GM18526 (cell line): ENCODE data around the gene CITED1.

ENCODE experiments used
- POLR2A ChIP-seq: IDR thresholded peaks from 3 replicates; pipeline ENCODE4 v1.6.1; 2011; ENCODE audit not compliant: insufficient read length; ENCODE audit errors: extremely low read depth

Gene CITED1

DNA sequence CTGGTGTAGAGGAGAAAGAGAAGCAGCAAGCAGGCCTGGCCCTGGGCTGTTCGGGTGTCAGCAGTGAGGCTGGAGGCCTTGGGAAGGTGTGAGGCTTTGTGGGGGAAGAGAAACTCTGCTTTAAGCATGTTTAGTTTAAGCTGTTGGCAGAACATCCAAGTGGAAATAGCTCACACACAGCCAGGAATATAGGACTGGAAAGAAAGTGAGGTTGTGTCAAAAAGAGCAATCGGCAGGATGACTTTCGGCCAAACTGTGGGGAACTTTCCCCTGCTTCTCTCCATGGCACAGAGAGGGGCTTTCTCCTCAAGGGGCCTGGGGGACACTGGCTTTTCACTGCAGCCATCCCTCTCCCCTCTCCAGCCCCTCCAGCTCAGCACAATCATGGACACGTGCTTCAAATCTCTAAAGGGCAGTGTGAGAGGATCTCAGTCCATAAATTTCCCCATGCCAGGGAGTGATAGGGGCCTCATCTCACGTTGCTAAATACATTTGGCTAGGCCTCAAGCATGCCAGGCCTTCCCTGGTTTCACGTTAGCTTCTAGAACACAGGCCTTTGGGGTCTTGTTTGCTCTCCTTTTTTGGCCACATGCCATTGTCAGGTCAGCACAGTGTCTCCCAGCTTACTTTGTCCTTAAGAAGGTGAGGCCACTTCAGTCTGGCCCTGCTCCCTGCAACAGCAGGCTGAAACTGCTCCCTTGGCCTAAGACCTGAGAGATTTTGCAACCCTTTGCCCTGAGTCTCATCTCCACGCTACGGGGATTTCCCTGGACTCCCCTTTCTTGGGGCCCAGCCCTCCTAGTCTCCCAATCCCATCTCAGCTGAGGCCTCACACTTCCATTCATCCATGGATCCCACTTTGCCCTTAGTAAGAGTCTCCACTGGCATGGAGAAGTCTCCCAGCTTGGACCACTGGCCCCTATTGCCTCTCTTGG, 8.3 kb upstream of the CITED1 start:
- TF ChIP-seq POLR2A: no peak

DNA sequence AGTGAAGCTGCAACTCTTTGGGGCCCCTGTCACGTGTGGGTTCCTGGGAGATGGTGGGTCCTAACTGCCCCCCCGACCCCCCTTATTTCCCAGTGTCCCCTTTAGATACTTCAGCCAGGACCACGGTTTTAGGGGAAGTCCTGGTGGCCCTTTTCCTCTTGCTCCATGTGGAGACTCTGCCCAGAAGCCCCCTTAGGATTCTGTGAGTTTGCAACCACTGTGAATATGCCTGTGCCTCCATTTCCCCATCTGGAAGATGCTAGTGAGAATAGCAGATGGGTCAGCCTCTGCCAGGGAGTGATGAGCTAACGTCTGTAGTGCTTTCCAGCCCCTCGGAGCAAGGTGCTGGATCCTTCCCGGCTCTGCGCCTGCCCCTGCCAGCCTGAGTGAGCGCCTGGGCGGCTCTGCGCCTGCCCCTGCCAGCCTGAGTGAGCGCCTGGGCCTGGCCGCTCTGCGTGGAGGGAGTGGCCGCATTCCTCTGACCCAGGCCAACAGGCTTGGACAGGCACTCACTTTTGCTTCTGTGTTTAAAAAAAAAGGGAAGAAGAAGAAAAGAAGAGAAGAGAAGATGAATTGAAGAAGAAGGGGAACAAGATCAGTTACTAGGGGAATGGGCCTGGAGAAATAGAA, 6.7 kb upstream of the CITED1 start:
- TF ChIP-seq POLR2A: no peak

DNA sequence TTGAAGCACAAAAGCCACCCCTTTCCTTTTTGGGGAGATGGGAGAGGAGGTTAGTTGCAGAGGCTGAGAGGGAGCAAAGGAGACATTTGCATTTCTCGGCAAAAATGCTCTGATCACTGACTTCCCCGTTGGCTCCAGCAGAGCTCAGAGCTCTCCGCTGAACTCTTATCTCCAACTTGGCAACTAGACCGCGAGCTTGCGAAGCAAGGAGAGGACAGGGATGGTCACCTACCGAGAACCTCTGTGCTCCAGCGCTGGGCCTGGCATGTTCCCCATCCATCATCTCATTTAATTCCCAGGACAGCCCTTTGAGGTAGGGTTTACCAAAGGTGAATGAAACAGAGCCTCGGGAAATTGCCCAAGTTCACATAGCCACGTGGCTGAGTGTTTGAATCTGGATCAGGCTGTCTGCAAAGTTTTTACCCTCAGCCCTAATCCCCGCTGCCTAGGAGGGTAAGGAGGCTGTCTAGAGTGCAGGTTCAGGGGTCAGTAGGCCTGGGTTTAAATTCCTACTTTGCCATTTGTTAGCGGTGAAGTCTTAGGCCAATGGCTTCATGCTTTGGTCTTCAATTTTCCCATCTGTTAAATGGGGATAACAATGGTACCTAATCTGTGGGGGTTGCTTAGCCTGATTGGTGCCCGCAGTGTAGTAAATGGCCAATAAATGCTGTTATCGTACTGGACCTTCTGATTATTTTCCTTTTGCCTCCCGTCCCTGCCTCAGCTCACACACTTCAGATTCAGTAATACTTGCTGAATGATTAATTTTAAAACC, 3.8 kb upstream of the CITED1 start:
- no peak for TF ChIP-seq POLR2A

- no peak for TF ChIP-seq POLR2A
Observed at GRCh38 chrX:72308566-72309296, 3.0 kb upstream of the CITED1 start.

DNA sequence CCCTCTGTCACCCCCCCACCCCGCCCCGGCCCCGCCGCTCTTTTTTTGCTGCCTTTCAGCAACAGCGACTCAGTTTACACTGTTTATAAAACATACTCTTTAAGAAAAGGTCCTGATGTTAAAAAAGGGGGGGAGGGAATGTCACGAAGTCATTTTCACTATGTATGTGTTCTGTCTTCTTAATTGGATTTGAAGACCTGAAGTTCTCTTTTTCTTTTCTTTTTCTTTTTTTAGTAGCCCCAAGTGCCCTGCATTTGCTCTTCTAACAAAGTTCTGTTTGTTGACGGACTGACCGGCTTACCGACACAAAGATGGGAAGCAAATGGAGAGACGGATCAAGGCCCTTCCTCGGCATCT, 2.5 kb upstream of the CITED1 start:
- no peak for TF ChIP-seq POLR2A

GRCh38 chrX:72307646-72308051, 1.9 kb upstream of the CITED1 start:
- TF ChIP-seq POLR2A: no peak

- TF ChIP-seq POLR2A: no peak
Observed at GRCh38 chrX:72306851-72307645, 1.3 kb upstream of the CITED1 start.

GRCh38 chrX:72306085-72306801, 529 bp upstream of the CITED1 start:
- TF ChIP-seq POLR2A: no peak

GRCh38 chrX:72304877-72305276, 837 bp downstream of the CITED1 start:
- TF ChIP-seq POLR2A: no peak

GRCh38 chrX:72301781-72302180, 3.9 kb downstream of the CITED1 start:
- no peak for TF ChIP-seq POLR2A

GRCh38 chrX:72299891-72300630, 5.7 kb downstream of the CITED1 start:
- TF ChIP-seq POLR2A: no peak

DNA sequence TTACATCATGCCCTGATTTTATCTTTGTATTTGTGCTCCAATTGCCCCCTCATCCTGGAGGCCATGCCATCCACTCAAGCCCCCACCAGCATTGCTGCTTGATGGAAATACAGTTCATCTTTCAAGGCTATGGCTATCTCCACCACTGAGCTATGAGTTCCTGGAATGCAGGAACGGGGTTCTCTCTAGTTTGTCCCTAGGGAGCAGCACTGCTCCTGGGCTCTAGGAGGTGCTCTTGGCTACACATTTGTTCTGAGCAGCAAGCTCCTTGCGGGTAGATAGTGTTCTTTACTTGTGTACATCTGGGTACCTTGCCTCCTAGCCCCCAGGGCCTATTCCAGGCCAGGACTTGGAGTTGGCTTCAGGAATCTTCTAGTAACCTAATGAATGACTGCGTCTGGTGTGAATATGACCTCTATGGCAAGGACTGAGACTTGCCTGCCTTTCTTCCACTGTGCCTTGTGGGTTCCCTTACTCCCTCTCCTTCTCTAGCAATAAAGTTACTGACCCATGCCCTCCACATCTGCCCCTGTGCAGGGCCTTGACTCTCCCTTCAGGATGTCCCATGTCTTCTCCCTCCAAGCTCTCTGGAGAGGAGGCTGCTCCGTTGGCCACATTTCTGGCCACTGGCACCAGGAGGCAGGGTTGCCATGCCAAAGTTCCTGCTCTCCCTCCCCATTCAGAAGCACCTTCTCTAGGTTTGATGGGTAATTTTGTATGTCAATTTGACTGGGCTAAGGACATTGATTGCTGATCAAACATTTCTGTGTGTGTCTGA, 7.6 kb downstream of the CITED1 start:
- TF ChIP-seq POLR2A: no peak
